Measurements from ENCODE around the gene TYSND1. TPM values are rescaled to one million over a fixed set of nuclear protein-coding genes. Genes with fewer than 3 reads are reported as not detected.

Gene TYSND1
- total RNA-seq, 1 experiment from 2014 or later = 13.6 TPM

GRCh38 chr10:70112071-70112470, 34.4 kb downstream of the TYSND1 start:
- TF ChIP-seq POLR2AphosphoS5 (IDR thresholded peaks at IDR 0.05; ENCODE audit: low read depth, low read length) (no peak), ZNF274 (IDR thresholded peaks at IDR 0.05; ENCODE audit: low read depth, low read length) (no peak), SIN3A (IDR thresholded peaks at IDR 0.05; ENCODE audit: low read depth) (no peak), JUND (IDR thresholded peaks at IDR 0.05) (no peak), CBX3 (IDR thresholded peaks at IDR 0.05; ENCODE audit: low read depth) (no peak), SRF (IDR thresholded peaks at IDR 0.05; ENCODE audit: low read depth) (no peak), FOSL1 (IDR thresholded peaks at IDR 0.05; ENCODE audit: low read depth) (no peak), CTCF (IDR thresholded peaks at IDR 0.05 in 2 of 3, conservative IDR thresholded peaks at IDR 0.05 in 1 of 3; ENCODE audit: borderline replicate concordance in 1 of 3, insufficient read depth in 1 of 3, low read depth in 2 of 3, low read length in 2 of 3) (no peak), ELF1 (IDR thresholded peaks at IDR 0.05; ENCODE audit: borderline replicate concordance, low read depth) (no peak), POLR2A (IDR thresholded peaks at IDR 0.05; ENCODE audit: borderline replicate concordance, extremely low read depth, insufficient read depth, insufficient read length) (no peak), SP1 (IDR thresholded peaks at IDR 0.05; ENCODE audit: low read depth) (no peak), CEBPB (IDR thresholded peaks at IDR 0.05; ENCODE audit: low read depth) (no peak), YY1 (IDR thresholded peaks at IDR 0.05; ENCODE audit: extremely low read depth, insufficient replicate concordance, low read depth, low read length) (no peak)
- TF ChIP-seq, protein P1, sequence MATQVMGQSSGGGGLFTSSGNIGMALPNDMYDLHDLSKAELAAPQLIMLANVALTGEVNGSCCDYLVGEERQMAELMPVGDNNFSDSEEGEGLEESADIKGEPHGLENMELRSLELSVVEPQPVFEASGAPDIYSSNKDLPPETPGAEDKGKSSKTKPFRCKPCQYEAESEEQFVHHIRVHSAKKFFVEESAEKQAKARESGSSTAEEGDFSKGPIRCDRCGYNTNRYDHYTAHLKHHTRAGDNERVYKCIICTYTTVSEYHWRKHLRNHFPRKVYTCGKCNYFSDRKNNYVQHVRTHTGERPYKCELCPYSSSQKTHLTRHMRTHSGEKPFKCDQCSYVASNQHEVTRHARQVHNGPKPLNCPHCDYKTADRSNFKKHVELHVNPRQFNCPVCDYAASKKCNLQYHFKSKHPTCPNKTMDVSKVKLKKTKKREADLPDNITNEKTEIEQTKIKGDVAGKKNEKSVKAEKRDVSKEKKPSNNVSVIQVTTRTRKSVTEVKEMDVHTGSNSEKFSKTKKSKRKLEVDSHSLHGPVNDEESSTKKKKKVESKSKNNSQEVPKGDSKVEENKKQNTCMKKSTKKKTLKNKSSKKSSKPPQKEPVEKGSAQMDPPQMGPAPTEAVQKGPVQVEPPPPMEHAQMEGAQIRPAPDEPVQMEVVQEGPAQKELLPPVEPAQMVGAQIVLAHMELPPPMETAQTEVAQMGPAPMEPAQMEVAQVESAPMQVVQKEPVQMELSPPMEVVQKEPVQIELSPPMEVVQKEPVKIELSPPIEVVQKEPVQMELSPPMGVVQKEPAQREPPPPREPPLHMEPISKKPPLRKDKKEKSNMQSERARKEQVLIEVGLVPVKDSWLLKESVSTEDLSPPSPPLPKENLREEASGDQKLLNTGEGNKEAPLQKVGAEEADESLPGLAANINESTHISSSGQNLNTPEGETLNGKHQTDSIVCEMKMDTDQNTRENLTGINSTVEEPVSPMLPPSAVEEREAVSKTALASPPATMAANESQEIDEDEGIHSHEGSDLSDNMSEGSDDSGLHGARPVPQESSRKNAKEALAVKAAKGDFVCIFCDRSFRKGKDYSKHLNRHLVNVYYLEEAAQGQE (IDR thresholded peaks at IDR 0.05; ENCODE audit: low read depth) = no peak
- TF ChIP-seq, protein P2, sequence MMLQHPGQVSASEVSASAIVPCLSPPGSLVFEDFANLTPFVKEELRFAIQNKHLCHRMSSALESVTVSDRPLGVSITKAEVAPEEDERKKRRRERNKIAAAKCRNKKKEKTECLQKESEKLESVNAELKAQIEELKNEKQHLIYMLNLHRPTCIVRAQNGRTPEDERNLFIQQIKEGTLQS (IDR thresholded peaks at IDR 0.05) = no peak
- TF ChIP-seq, protein P3, sequence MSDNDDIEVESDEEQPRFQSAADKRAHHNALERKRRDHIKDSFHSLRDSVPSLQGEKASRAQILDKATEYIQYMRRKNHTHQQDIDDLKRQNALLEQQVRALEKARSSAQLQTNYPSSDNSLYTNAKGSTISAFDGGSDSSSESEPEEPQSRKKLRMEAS (IDR thresholded peaks at IDR 0.05) = no peak
- Histone ChIP-seq H3K9ac (ENCODE audit: low read length) (no peak overlapping the region), H3K4me1 (ENCODE audit: control insufficient read depth in 1 of 2, insufficient read depth in 2 of 2, low read length in 2 of 2) (peaks cover 0 to 2% of the 10 kb centered on the region in 2 experiments; a peak in 1 of 4 replicates), H3K79me2 (ENCODE audit: insufficient read depth, low read length) (no peaks in the 10 kb centered on the region), H4K20me1 (ENCODE audit: insufficient read depth) (no peaks in the 10 kb centered on the region), H3K4me2 (ENCODE audit: low read length) (no peak overlapping the region), H3K9me2 (ENCODE audit: insufficient read depth) (no peaks in the 10 kb centered on the region), H3K4me3 (replicated peaks in 1 of 2; ENCODE audit: low read depth in 1 of 2, low read length in 2 of 2) (no peak overlapping the region), H2AFZ (ENCODE audit: low read depth, low read length, poor library complexity, severe bottlenecking) (no peak overlapping the region), H3K27me3 (ENCODE audit: insufficient read depth, low read length) (no peaks in the 10 kb centered on the region), H3K27ac (ENCODE audit: low read depth, low read length) (no peak overlapping the region), H3K36me3 (ENCODE audit: control insufficient read depth in 1 of 2, insufficient read depth in 2 of 2, low read length in 2 of 2) (peaks cover 6 to 28% of the 10 kb centered on the region in 2 experiments; a peak in 2 of 4 replicates), H3K9me3 (ENCODE audit: control insufficient read depth in 1 of 2, insufficient read depth in 1 of 2, low read depth in 1 of 2, low read length in 2 of 2) (no peaks in the 10 kb centered on the region)
- no peak for ATAC-seq
- no peak for DNase-seq (ENCODE audit: low read depth, low spot score)
- ChIA-PET RAD21 (ENCODE audit: low non-redundant PET in 1 of 2, low total read pairs in 2 of 2, uncharacterized antibody in 2 of 2, unreplicated experiment in 2 of 2) (no interaction called here), POLR2A (no interaction called here), CTCF (no interaction called here)
- intact Hi-C loops (cut with micrococcal nuclease) = no loop called here
- no TSS peak for BruUV-seq (replicated peaks)

Measured in HCT116 (cell line).